K562 (cell line): Measurements from ENCODE around the gene CMIP. TPM values are rescaled to one million over a fixed set of nuclear protein-coding genes. Genes with fewer than 3 reads are reported as not detected.
A peak's percentile ranks its signal among the peaks of the same experiment; 100 is the strongest.

Source experiments
- ARNT ChIP-seq, 2 experiments: fragments of 450-650 bp; IDR thresholded peaks; 2 replicates each; pipeline ENCODE4 v1.6.1; 2016; ENCODE audit warnings: mild to moderate bottlenecking in 1 of 2
- BDP1 ChIP-seq: IDR thresholded peaks from 3 replicates; pipeline ENCODE4 v1.6.1; 2011; ENCODE audit not compliant: insufficient read length, insufficient read depth
- CHCHD3 ChIP-seq: fragments of 250-450 bp; sonication (Bioruptor Pico); IDR thresholded peaks from 2 replicates; pipeline ENCODE4 v2.1.2; 2022; ENCODE audit warnings: mild to moderate bottlenecking
- E2F1 ChIP-seq: sonication (generic); formaldehyde crosslinking; IDR thresholded peaks from 2 replicates; pipeline ENCODE4 v1.8.1; 2023; ENCODE audit warnings: mild to moderate bottlenecking, missing genetic modification reagents, moderate library complexity
- E4F1 ChIP-seq: fragments of 250-450 bp; sonication (Bioruptor Pico); IDR thresholded peaks from 2 replicates; pipeline ENCODE4 v1.5.0; 2021; ENCODE audit warnings: mild to moderate bottlenecking, borderline replicate concordance
- FOXK1 ChIP-seq: sonication (generic); formaldehyde crosslinking; IDR thresholded peaks from 2 replicates; pipeline ENCODE4 v1.8.0; 2022; ENCODE audit warnings: missing genetic modification reagents, mild to moderate bottlenecking, borderline replicate concordance
- HMGN3 ChIP-seq: IDR thresholded peaks from 2 replicates; pipeline ENCODE4 v1.6.1; 2011; ENCODE audit warnings: borderline replicate concordance, low read depth, mild to moderate bottlenecking, mixed read lengths, low read length; ENCODE audit not compliant: insufficient read length; ENCODE audit errors: extremely low read depth
- HNRNPL ChIP-seq: fragments of 200-400 bp; formaldehyde crosslinking; IDR thresholded peaks from 2 replicates; pipeline ENCODE4 v1.6.1; 2017; ENCODE audit warnings: low read depth, mild to moderate bottlenecking, low read length
- KHSRP ChIP-seq: fragments of 450-650 bp; IDR thresholded peaks from 2 replicates; pipeline ENCODE4 v1.6.1; 2017
- MEIS2 ChIP-seq: fragments of 450-650 bp; IDR thresholded peaks from 2 replicates; pipeline ENCODE4 v1.6.1; 2014; ENCODE audit warnings: mild to moderate bottlenecking; ENCODE audit not compliant: partially characterized antibody
- MTA2 ChIP-seq: fragments of 450-650 bp; IDR thresholded peaks from 2 replicates; pipeline ENCODE4 v1.6.1; 2016; ENCODE audit warnings: low read depth
- MTA3 ChIP-seq: fragments of 450-650 bp; formaldehyde crosslinking; IDR thresholded peaks from 2 replicates; pipeline ENCODE4 v1.6.1; 2017; ENCODE audit warnings: mild to moderate bottlenecking, borderline replicate concordance
- NONO ChIP-seq, 2 experiments: fragments of 200-400 bp in 1 of 2; fragments of 450-650 bp in 1 of 2; formaldehyde crosslinking in 1 of 2; IDR thresholded peaks; 2 replicates each; pipeline ENCODE4 v1.6.1; 2017; ENCODE audit warnings: low read depth in 2 of 2, mild to moderate bottlenecking in 2 of 2, moderate library complexity in 2 of 2, low read length in 1 of 2
- NRF1 ChIP-seq, 2 experiments: fragments of 450-650 bp; IDR thresholded peaks in 1 of 2; conservative IDR thresholded peaks in 1 of 2; 2 replicates each; pipeline ENCODE4 v1.6.1; 2014; ENCODE audit warnings: mild to moderate bottlenecking in 2 of 2
- PHB ChIP-seq: fragments of 250-450 bp; sonication (Bioruptor Pico); IDR thresholded peaks from 2 replicates; pipeline ENCODE4 v1.5.0; 2021
- PURB ChIP-seq: sonication (generic); formaldehyde crosslinking; IDR thresholded peaks from 2 replicates; pipeline ENCODE4 v1.9.0; 2021; ENCODE audit warnings: low read depth, mild to moderate bottlenecking, missing genetic modification reagents
- SRSF9 ChIP-seq: fragments of 200-400 bp; formaldehyde crosslinking; IDR thresholded peaks from 2 replicates; pipeline ENCODE4 v1.6.1; 2017; ENCODE audit warnings: low read depth, low read length, borderline replicate concordance
- THRAP3 ChIP-seq: fragments of 450-650 bp; IDR thresholded peaks from 2 replicates; pipeline ENCODE4 v1.6.1; 2016; ENCODE audit warnings: mild to moderate bottlenecking, inconsistent platforms, borderline replicate concordance
- ZBED1 ChIP-seq: IDR thresholded peaks from 2 replicates; pipeline ENCODE4 v1.6.1; 2014
- ZMIZ1 ChIP-seq, 2 experiments: fragments of 150-350 bp in 1 of 2; IDR thresholded peaks; 2 replicates each; pipeline ENCODE4 v1.6.1; 2012 to 2016; ENCODE audit warnings: low read depth in 2 of 2, low read length in 2 of 2, mild to moderate bottlenecking in 1 of 2, moderate library complexity in 1 of 2
- ZNF239 ChIP-seq: fragments of 250-450 bp; sonication (Bioruptor Pico); IDR thresholded peaks from 2 replicates; pipeline ENCODE4 v1.4.0; 2020; ENCODE audit warnings: mild to moderate bottlenecking
- polyA plus RNA-seq, 8 experiments: library from polyadenylated mRNA; depleted of rRNA in 4 of 8; stranded (reverse) in 5 of 8; unstranded in 3 of 8; fragments of >200 nt; fragmentation: Nextera tagmentation in 2 of 8; fragmentation: Illumina TruSeq in 1 of 8; extraction: Ambion mirVana in 2 of 8; extraction: Trizol in 1 of 8; gene quantifications; 2 replicates each; pipeline versions ENCODE4 v1.2.1 to v1.2.3, GENCODE V29; 2011 to 2014; ENCODE audit warnings: inconsistent platforms in 1 of 8, missing spikeins in 1 of 8
- total RNA-seq, 7 experiments: library from RNA; depleted of rRNA in 6 of 7; stranded (reverse); fragments of >200 nt in 6 of 7; fragmentation: Illumina TruSeq in 2 of 7; extraction: Trizol in 2 of 7; gene quantifications; 2 replicates each; pipeline versions ENCODE4 v1.2.1 to v1.2.3, GENCODE V29; 2011 to 2021; ENCODE audit warnings: low replicate concordance in 1 of 7

CMIP gene
- total and polyA plus RNA-seq, 9 of the 15 experiments (the other 6 are each of a cell fraction or from before 2014, with no cell fraction given), result 0.94 to 82.5 (median 10.3) TPM

- TF ChIP-seq ZMIZ1 (IDR thresholded peaks at IDR 0.05; ENCODE audit: low read depth in 2 of 2, low read length in 2 of 2) (no peak), MEIS2 (peak; percentile 86), CHCHD3 (no peak), NRF1 (conservative IDR thresholded peaks at IDR 0.05 in 1 of 2, IDR thresholded peaks at IDR 0.05 in 1 of 2) (peak; percentile 37 to 59), HMGN3 (no peak), BDP1 (no peak), HNRNPL (no peak), ZNF239 (peak; percentile 13), E2F1 (CRISPR knock-in tag) (no peak), PHB (no peak), FOXK1 (CRISPR knock-in tag) (no peak), PURB (no peak), KHSRP (no peak), NONO (IDR thresholded peaks at IDR 0.05; ENCODE audit: low read depth in 2 of 2, low read length in 1 of 2) (no peak), E4F1 (CRISPR knock-in tag) (no peak), MTA2 (no peak), ARNT (IDR thresholded peaks at IDR 0.05) (no peak), THRAP3 (no peak), ZBED1 (no peak), MTA3 (no peak), SRSF9 (no peak)
Observed at GRCh38 chr16:81469710-81470535, 25.3 kb downstream of the CMIP start (continued).
